Transverse colon (tissue), 4 donors: ENCODE measurements around the gene DONSON. TPM values are rescaled to one million over a fixed set of nuclear protein-coding genes. Genes with fewer than 3 reads are reported as not detected.

Experiments
- DNase-seq: peaks from one replicate; pipeline ENCODE4 v3.0.0-alpha.2; 2019
- H3K27ac ChIP-seq, 4 donors: fragments of 200-600 bp; sonication (generic); 2 replicates each; pipeline ENCODE4 v1.5.1; 2016 to 2018; ENCODE audit warnings: inconsistent platforms in 4 of 4
- H3K27me3 ChIP-seq: fragments of 200-600 bp; sonication (generic); 2 replicates; pipeline ENCODE4 v1.5.1; 2017; ENCODE audit warnings: inconsistent platforms
- H3K36me3 ChIP-seq, 4 donors: fragments of 200-600 bp; sonication (generic); 2 replicates each; pipeline ENCODE4 v1.5.1; 2017 to 2019; ENCODE audit warnings: inconsistent platforms in 4 of 4
- H3K4me1 ChIP-seq, 4 donors: fragments of 200-600 bp; sonication (generic); 2 replicates each; pipeline ENCODE4 v1.5.1; 2017 to 2020; ENCODE audit warnings: inconsistent platforms in 4 of 4
- H3K4me3 ChIP-seq, 4 donors: fragments of 200-600 bp; sonication (generic); 1 replicate in 1 of 4; 2 replicates in 3 of 4; pipeline versions ENCODE4 v1.5.1 to v1.6.1; 2017 to 2019; ENCODE audit warnings: inconsistent platforms in 4 of 4
- H3K9me3 ChIP-seq, 2 donors: fragments of 200-600 bp; sonication (generic); 2 replicates each; pipeline ENCODE4 v1.5.1; 2017 to 2019; ENCODE audit warnings: inconsistent platforms in 2 of 2
- CTCF ChIP-seq, 5 experiments: fragments of 200-600 bp in 3 of 5; fragments of 450-650 bp in 2 of 5; sonication (generic) in 3 of 5; IDR thresholded peaks; 1 replicate in 2 of 5; 2 replicates in 3 of 5; pipeline ENCODE4 v1.5.1; 2016 to 2017; ENCODE audit warnings: antibody characterized with exemption in 5 of 5, inconsistent platforms in 3 of 5, mild to moderate bottlenecking in 2 of 5, moderate library complexity in 1 of 5
- EP300 ChIP-seq: sonication (generic); formaldehyde crosslinking; IDR thresholded peaks from one replicate; pipeline ENCODE4 v1.6.1; 2017; ENCODE audit warnings: antibody characterized with exemption, low read depth
- POLR2A ChIP-seq: fragments of 450-650 bp; IDR thresholded peaks from one replicate; pipeline ENCODE4 v1.6.1; 2016; ENCODE audit warnings: antibody characterized with exemption, mild to moderate bottlenecking, moderate library complexity
- POLR2AphosphoS5 ChIP-seq, 3 donors: sonication (generic); formaldehyde crosslinking; IDR thresholded peaks; one replicate each; pipeline ENCODE4 v1.6.1; 2016; ENCODE audit warnings: antibody characterized with exemption in 3 of 3
- WGBS, 2 donors: methylation state at CpG; one replicate each; pipeline ENCODE4 v1.1.5; 2018; ENCODE audit warnings: low coverage in 1 of 2; 5-methylcytosine and 5-hydroxymethylcytosine counted together
- in situ Hi-C, 4 donors: fragments of 200-750 bp; cut with MboI; loops; one replicate each; pipeline versions ENCODE4 v1.15.0 to v1.15.1; 2017; ENCODE audit warnings: low sequenced_read_pairs in 3 of 4, low pct_ligation_motif_present in 1 of 4, low pct_unique_long_range_greater_than_20kb in 1 of 4
- intact Hi-C: fragments of 100-400 bp; cut with DNase I; formaldehyde crosslinking; loops from one replicate; pipeline ENCODE4 v1.15.1; 2023; ENCODE audit warnings: low total_unique reads
- total RNA-seq, 4 donors: library from RNA; depleted of rRNA; stranded (reverse); fragments of >200 nt; gene quantifications; one replicate each; pipeline ENCODE4 v1.1.0, GENCODE V29; 2016

DONSON gene
- total RNA-seq, 4 donors from 2014 or later, result 1.8 to 6.5 (median 3.5) TPM

- Histone ChIP-seq H3K9me3 (no peaks in the 10 kb centered on the region), H3K27ac (peak overlapping the region; percentile 93 to 99 (median 98)), H3K4me1 (peaks cover 19 to 44% (median 35%) of the 10 kb centered on the region in 4 donors), H3K36me3 (peaks cover 0 to 29% (median 11%) of the 10 kb centered on the region in 4 donors), H3K27me3 (no peaks in the 10 kb centered on the region), H3K4me3 (peak overlapping the region in 3 of 4 donors; percentile 74 to 97 (median 88))
- WGBS, 2 donors, result 8 to 9% methylated on average over 8 of the region's 8 CpGs
- no peak for DNase-seq
- in situ Hi-C loops (no loop called here), intact Hi-C loops (no loop called here)
- TF ChIP-seq EP300, result no peak
- no peak for TF ChIP-seq POLR2A
- TF ChIP-seq POLR2AphosphoS5 (IDR thresholded peaks at IDR 0.05), result no peak
These were observed 43.9 kb downstream of the DONSON start for GRCh38 chr21:33544451-33545195.

- Histone ChIP-seq H3K4me1 (peaks cover 19 to 44% (median 35%) of the 10 kb centered on the region in 4 donors), H3K4me3 (peak overlapping the region; percentile 74 to 97 (median 88)), H3K36me3 (peaks cover 0 to 20% (median 10%) of the 10 kb centered on the region in 4 donors), H3K27me3 (no peaks in the 10 kb centered on the region), H3K27ac (peak overlapping the region; percentile 93 to 99 (median 98)), H3K9me3 (no peaks in the 10 kb centered on the region)
- TF ChIP-seq POLR2AphosphoS5 (IDR thresholded peaks at IDR 0.05) (no peak), POLR2A (no peak), CTCF (IDR thresholded peaks at IDR 0.05) (no peak), EP300 (no peak)
- intact Hi-C loops, result no loop called here
- peak; percentile 78 for DNase-seq
- in situ Hi-C loops, result no loop called here
- WGBS, 2 donors, result 0% methylated on average over 11 to 26 of the region's 26 CpGs
These were observed 44.9 kb downstream of the DONSON start for GRCh38 chr21:33543505-33544129.

GRCh38 chr21:33542640-33543504, 45.6 kb downstream of the DONSON start, which contains the start of gene SON:
Gene SON, plus strand, starts transcription at chr21:33543038. Its CDS starts 55 bp downstream, at chr21:33543093.
- Histone ChIP-seq H3K27me3 (no peaks in the 10 kb centered on the region), H3K4me1 (peaks cover 19 to 44% (median 35%) of the 10 kb centered on the region in 4 donors), H3K9me3 (no peaks in the 10 kb centered on the region), H3K4me3 (peak within 1 kb of the TSS; percentile 74 to 97 (median 88)), H3K36me3 (peaks cover 0 to 15% (median 7%) of the 10 kb centered on the region in 4 donors), H3K27ac (peak within 1 kb of the TSS; percentile 93 to 99 (median 98))
- 0% methylated on average over 10 to 53 of the region's 57 CpGs for WGBS, 2 donors
- in situ Hi-C loops (no loop called here), intact Hi-C loops (no loop called here)
- TF ChIP-seq POLR2AphosphoS5 (IDR thresholded peaks at IDR 0.05) (peak; percentile 95 to 98 (median 97)), EP300 (no peak), CTCF (IDR thresholded peaks at IDR 0.05) (peak in 1 of 5 experiments; percentile 8), POLR2A (peak; percentile 97)
- DNase-seq, result peak; percentile 99

- TF ChIP-seq CTCF (IDR thresholded peaks at IDR 0.05), result peak in 1 of 5 experiments; percentile 13
- no peak for TF ChIP-seq POLR2A
- TF ChIP-seq POLR2AphosphoS5 (IDR thresholded peaks at IDR 0.05), result peak; percentile 82 to 94 (median 93)
- TF ChIP-seq EP300, result peak; percentile 30
- peaks cover 19 to 44% (median 35%) of the 10 kb centered on the region in 4 donors for H3K4me1 ChIP-seq
- WGBS, 2 donors, result 0% methylated on average over 3 to 49 of the region's 56 CpGs
- no peaks in the 10 kb centered on the region for H3K27me3 ChIP-seq
- no peaks in the 10 kb centered on the region for H3K9me3 ChIP-seq
- H3K36me3 ChIP-seq, result peaks cover 0 to 15% (median 3%) of the 10 kb centered on the region in 4 donors
- intact Hi-C loops, result no loop called here
- H3K4me3 ChIP-seq, result peak within 1 kb of the TSS; percentile 74 to 97 (median 88)
- in situ Hi-C loops, result no loop called here
- H3K27ac ChIP-seq, result peak within 1 kb of the TSS; percentile 93 to 99 (median 98)
- DNase-seq, result peak; percentile 88
These were observed 46.5 kb downstream of the DONSON start, which contains the start of gene GART for GRCh38 chr21:33541756-33542639. Gene GART, minus strand, starts transcription at chr21:33542117. Its CDS starts 2,802 bp downstream, at chr21:33539315.
